RCC 7860 (cell line): ENCODE measurements around the gene FOXP4.

Source experiments
- DNase-seq: peaks from one replicate; pipeline ENCODE4 v3.0.0-alpha.2; 2015; ENCODE audit warnings: low spot score
- FAIRE-seq: peaks from 2 replicates; lab custom pipeline; 2012; peaks lifted over from hg19 to GRCh38; lab: Jason Lieb, UNC

Gene FOXP4

GRCh38 chr6:41546866-41547798 lies 951 bp downstream of the FOXP4 start:
- DNase-seq (no peak), FAIRE-seq (no peak)

DNA sequence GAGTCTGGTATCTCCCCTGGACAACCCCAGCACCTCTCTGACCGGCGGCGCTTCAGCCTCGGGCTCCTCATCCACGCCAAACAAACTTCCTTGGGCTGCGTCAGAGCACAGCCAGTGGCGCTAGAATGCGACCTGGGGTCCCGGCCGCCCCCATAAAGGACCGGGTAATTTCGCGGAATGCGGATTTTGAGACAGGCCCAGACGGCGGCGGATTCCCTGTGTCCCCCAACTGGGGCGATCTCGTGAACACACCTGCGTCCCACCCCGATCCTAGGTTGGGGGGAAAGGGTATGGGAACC lies 1.6 kb downstream of the FOXP4 start:
- FAIRE-seq (no peak), DNase-seq (no peak)

- FAIRE-seq, result no peak
- DNase-seq, result no peak
These were observed 2.1 kb downstream of the FOXP4 start for GRCh38 chr6:41548098-41548840.

DNA sequence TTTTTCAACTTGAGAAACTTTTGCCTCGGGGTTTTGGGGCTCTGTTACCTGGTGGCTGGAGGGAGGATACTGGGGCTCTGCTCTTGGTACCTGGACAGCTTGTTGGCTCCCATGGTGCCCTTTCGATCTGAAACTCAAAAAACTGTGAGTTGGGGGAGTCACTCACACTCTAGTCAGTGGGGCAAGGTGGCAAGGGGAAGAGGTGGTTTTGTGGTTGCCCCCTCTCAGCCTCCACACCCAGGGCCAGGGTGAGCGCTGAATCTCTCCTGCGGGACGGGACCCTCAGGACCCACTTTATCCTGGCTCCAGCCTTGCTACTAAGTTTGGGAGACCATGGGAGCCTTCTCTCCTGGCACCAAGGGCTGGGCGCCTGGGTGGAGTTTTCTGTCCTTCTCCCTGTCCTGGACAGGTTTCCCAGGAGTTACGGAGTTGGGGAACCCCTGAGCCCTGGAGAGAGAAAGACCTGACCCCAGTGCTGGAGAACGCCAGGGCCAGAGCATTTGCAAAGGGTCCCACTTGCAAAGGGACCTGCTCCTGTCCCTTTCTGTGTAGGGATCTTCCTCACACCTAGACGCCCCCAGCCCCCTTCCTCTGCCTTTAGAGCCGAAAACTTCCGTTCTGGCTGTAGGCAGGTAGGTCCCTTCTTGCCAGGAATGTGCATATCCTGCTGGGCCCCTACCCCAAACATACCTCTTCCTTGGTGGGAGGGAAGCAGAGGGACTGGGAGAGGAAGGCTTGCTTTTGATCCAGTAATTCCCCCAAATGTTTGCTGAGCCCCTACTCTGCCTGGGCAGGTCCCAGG lies 2.9 kb downstream of the FOXP4 start:
- DNase-seq (no peak), FAIRE-seq (no peak)

- no peak for FAIRE-seq
- DNase-seq, result no peak
These were observed 3.5 kb downstream of the FOXP4 start for GRCh38 chr6:41549673-41550072.

GRCh38 chr6:41551086-41551700 lies 5.0 kb downstream of the FOXP4 start:
- FAIRE-seq (no peak), DNase-seq (no peak)

DNA sequence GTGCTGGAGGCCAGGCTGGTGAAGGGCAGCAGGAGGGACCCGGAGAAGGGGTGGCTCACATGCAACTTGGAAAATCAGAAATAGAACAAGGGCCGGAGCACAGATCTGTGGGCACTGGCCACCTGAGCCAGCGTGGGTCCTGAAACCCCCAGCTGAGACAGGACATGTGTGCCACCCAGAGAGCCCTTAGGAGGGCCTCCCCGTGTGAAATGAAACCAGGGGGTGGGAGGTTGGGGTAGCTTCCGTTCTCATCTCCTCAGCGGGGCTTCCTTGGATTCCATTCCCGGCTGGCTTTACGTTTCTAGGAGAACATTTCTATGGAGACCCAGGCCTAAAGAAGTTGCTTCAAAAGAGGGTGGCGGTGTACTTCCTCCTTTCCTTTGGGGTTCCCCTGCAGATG lies 5.7 kb downstream of the FOXP4 start:
- DNase-seq, result no peak
- no peak for FAIRE-seq

DNA sequence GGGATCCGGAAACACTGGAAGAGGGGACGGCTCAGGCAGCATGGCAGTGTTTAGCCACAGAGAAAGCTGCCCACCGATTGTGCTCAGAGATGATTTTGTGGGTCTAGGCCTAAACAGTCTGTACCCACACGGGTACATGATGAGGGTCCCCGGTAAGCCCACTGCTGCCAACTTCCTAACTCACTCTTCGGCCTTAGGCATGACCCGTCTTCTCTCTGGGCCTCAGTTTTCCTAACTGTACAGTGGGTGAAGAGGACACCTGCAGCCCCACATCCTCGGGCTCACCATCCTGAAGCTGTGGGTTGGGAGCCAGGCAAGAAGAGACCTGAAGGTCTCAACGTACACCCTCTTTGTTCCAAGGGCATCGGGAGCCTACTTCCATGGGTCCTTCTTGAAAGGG lies 6.5 kb downstream of the FOXP4 start:
- FAIRE-seq, result no peak
- DNase-seq, result no peak

GRCh38 chr6:41553405-41553999 lies 7.3 kb downstream of the FOXP4 start:
- DNase-seq (no peak), FAIRE-seq (no peak)

- no peak for FAIRE-seq
- no peak for DNase-seq
These were observed 9.4 kb downstream of the FOXP4 start for GRCh38 chr6:41555326-41556300.

DNA sequence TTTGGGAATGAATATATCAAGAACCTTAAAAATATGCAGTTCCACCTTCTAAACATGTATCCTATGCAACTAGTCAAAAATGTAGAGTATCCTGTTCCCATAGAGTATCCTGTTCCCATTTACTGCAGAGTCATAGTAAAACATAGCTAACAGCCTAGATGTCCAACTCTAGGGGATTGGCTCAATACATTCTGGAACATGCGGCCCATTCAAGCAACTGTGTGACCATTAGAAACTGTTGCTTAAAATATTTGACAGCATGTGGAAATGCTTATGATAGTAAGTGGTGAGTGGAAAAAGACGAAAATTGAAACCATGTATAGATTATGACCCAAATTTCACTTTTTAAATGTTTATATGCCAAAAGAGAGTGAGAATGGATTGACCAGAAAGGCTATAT lies 11.2 kb downstream of the FOXP4 start:
- no peak for FAIRE-seq
- DNase-seq, result no peak

GRCh38 chr6:41558033-41558807 lies 12.0 kb downstream of the FOXP4 start:
- DNase-seq (no peak), FAIRE-seq (no peak)

- FAIRE-seq, result no peak
These were observed 13.7 kb downstream of the FOXP4 start for GRCh38 chr6:41559655-41560427.

DNA sequence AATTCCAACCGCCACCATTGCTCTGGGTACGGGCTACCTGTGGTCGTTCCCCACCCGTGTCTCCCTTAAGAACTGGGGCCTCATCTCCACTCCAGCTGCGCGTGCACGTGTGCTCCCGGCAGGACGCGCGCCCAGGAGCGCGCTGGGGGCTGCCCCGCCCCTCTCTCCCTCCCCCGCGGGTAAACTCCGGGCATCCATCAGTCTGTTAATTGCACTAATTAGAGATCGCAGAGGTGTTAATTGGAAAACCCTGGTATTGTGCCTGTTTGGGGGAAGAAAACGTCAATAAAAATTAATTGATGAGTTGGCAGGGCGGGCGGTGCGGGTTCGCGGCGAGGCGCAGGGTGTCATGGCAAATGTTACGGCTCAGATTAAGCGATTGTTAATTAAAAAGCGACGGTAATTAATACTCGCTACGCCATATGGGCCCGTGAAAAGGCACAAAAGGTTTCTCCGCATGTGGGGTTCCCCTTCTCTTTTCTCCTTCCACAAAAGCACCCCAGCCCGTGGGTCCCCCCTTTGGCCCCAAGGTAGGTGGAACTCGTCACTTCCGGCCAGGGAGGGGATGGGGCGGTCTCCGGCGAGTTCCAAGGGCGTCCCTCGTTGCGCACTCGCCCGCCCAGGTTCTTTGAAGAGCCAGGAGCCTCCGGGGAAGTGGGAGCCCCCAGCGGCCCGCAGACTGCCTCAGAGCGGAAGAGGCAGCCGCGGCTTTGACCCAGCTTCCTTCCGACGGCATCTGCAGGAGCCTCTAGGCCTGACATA lies 14.4 kb downstream of the FOXP4 start:
- FAIRE-seq, result no peak

More at GRCh38 chr6:41559655-41560427, 13.7 kb downstream of the FOXP4 start:
- no peak for DNase-seq

GRCh38 chr6:41561416-41561815 lies 15.2 kb downstream of the FOXP4 start:
- FAIRE-seq (no peak), DNase-seq (no peak)

More for the DNA sequence above, 14.4 kb downstream of the FOXP4 start:
- DNase-seq, result no peak

DNA sequence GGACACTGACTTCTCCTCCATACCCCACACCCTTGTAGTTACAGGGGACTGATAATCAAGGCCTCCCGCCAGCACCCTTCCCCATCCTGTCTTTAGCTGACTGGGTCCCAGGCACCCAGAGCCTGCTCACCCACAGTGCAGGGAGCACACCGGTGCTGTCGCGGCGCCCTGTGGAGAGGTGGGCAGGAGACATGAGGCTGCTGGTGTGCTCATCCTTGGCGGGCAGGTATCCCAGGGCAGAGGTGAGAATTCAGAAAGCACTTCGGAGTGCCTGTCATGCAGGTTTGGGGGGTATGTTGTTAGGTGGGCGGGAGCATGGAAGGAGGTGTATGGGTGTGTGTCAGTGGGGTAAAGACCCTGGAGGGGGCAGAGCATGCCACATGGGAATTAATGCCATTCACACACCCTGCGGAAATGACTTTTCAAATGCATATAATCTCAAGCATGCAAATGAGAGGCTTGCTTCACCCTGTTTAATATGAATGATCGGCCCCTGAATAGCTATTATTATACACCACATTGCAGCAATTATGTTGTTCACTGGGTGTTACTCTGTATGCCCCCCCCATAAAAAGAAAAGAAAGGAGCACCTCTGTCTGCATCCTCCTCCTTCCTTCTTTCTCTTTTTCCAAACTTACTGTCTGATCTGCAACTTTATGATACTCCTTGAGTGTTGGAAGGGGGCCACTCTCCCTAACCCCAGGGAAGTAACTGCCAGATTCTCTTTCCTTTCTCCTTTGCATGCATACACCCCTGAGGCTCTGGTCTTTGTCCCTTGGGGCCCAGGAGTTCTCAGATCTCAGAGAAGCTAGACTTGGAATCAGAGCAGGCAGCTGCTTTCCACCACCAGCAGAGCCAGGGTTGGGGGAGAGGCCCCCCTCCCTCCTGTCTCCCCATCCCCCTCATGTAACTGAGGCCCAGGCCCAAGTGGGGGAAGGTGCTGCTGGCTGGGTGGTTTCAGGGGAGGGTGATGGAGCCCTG lies 16.0 kb downstream of the FOXP4 start:
- FAIRE-seq (no peak), DNase-seq (no peak)
